CD4-positive, alpha-beta T cell treated with Interleukin-17A for 4 hours (primary cell): ENCODE data around the gene EDC3.
"Not testable (repeated sequence)": the region's sequence is repeated elsewhere in the genome, so short reads cannot be mapped to it uniquely, and the experiment has no call there.

Experiments used
- DNase-seq: peaks from one replicate; pipeline ENCODE4 v3.0.0-alpha.2; 2020; ENCODE audit warnings: mixed read lengths

The EDC3 gene, protein sequence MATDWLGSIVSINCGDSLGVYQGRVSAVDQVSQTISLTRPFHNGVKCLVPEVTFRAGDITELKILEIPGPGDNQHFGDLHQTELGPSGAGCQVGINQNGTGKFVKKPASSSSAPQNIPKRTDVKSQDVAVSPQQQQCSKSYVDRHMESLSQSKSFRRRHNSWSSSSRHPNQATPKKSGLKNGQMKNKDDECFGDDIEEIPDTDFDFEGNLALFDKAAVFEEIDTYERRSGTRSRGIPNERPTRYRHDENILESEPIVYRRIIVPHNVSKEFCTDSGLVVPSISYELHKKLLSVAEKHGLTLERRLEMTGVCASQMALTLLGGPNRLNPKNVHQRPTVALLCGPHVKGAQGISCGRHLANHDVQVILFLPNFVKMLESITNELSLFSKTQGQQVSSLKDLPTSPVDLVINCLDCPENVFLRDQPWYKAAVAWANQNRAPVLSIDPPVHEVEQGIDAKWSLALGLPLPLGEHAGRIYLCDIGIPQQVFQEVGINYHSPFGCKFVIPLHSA

DNA sequence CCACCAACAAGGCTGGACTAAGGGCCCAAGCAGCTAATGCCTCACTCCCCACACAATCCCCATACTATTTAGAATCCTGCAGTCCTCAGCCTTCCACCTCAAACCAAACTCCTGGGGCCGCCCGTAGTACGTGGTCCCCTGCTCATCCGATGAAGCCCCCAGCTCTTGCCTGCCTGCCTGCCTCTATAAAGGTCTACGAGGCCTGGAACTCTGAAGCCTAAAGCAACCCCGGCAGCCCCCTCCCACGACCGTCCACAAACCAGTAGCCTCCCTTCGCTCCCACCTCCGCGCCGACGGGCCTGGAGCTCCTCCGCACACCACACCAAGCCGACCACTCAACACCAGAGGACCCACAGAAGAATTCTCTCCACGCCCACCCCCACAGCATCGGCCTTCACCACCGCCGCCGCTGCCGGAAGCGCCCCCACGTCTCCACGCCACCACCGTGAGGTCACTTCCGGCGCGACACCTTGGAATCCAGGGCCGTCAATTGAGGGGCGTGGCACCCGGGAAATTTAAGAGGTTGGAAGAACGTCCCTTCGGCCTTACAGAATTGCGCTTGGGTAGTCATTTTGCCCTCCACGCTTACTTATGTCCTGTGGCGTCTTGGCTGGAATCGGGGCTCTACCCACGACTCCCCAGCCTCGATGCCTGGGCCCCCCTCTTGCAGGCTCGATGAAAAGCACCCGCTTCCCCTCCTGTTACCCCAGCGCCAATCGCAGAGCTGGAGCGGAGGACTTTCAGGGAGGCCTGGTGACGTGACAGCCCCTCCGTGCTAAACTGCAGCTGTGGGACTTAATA lies at the start of gene EDC3:
EDC3 (minus strand) TSS at position 428 of the 801 bp plus-strand sequence. CDS start 20,900 bp downstream, outside the sequence.
- DNase-seq: peak; percentile 90

DNA sequence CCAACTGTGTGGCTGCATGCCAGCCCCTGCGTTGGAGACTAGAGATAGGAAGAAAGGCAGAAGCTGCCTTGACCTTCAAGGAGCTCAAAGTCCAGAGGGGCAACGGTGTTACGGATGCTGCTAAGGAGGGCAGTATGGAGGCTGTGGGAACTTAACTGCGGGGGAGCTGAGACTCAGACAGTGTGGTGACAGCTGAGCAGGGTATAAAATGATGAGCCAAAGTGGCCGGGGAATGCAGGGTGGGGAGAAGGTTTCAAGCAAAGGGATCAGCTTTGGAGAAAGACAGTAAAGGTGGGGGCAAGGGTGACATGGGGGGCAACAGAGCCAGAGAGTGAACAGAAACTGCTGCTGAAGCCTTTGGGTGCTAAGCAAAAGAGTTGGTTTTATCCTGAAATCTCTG lies 46.6 kb upstream of the EDC3 start:
- DNase-seq: no peak

DNA sequence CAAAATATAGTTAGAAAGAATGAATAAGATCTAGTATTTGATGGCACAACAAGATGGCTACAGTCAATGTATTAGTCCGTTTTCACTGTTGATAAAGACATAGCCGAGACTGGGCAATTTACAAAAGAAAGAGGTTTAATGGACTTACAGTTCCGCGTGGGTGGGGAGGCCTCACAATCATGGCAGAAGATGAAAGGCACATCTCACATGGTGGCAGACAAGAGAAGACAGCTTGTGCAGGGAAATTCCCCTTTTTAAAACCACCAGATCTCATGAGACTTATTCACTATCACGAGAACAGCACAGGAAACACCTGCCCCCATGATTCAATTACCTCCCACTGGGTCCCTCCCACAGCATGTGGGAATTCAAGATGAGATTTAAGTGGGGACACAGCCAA lies 42.4 kb upstream of the EDC3 start:
- DNase-seq: not testable (repeated sequence)

DNA sequence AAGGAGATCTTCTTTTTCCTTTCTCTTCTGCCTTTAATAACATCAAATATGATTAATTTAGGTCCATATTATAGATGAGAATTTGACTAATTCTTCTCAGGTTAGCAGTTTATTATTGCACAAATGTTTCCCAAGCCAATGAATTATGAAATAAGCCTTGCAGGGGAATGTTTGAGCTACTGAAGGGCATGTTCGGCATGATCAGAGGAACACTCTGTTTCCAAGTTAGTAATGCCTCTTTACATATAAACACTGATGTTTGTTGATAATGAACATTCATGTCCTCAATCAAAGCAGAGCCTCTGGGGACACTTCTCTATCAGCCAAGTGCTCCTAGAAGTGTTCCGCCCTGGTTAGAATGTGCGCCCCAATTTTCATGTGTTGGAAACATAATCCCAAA lies 39.5 kb upstream of the EDC3 start:
- no peak for DNase-seq

DNA sequence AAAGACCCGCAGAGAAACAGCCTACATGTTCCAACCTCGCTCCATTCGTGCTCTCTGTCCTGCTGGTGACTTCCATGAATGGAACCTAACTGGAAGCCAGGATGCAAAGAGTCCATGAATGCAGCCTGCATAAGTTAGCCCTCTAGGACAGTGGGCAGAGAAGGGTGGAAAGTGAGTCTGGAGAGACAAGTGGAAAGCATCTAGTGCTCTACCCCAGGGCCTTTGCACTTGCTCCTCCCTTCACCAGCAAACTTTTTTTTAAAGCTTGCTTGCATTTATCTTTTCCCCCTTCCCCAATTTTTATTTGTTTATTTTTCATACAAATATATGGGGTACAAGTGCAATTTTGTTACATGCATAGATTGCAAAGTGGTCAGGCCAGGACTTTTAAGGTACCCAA lies 37.4 kb upstream of the EDC3 start:
- no peak for DNase-seq

DNA sequence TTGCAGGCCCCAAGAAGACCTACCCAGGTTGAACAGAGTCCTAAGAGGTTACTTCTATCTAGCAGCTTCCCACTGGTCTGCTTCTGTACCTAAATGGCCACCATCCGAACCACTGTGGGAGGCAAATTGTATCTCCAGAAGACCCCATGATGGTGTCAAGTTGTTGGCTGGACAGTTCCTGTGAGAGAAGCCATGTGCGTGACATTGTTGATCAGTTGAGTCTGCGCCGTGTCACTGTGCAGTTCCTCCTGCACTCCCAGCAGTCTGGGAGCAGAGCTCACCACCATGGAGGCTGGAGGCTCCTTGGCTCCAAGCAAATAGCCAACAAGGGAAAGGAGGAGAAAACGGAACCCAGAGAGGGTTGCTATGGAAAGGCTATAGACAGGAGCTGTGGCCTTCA lies 37.0 kb upstream of the EDC3 start:
- no peak for DNase-seq

DNA sequence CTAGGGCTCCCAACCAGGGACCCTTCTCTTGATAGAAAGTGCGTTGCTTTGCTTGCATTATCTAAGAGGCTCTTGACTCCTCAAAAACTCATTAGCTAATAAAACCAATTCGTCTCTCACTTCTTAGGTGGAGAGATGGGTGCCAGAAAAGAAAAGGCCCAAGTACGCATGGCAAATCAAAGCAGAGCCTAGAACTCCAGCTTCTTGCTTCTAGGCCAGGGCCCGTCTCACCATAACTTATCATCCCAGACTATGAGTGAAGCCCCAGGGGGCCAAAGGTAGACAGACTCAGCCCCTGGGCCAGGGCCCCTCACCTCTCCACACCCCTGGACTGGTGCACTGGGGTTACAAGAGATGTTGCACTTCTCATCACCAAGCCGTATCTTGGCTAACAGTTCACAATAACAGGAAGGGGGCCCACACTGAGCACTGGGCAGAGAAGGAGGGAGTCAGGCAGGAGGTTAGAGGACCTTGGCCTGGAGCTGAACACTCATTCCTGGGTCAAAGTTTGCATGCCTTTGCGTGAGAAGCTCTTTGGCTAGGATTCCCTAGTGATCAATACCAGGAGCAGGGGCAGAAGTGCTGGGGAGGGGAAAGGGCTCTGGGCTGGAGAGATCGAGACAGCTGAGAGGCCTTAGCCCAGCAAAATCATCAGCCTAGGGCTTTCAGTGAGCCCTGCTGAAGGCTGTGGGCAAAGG lies 34.9 kb upstream of the EDC3 start:
- DNase-seq: no peak

DNA sequence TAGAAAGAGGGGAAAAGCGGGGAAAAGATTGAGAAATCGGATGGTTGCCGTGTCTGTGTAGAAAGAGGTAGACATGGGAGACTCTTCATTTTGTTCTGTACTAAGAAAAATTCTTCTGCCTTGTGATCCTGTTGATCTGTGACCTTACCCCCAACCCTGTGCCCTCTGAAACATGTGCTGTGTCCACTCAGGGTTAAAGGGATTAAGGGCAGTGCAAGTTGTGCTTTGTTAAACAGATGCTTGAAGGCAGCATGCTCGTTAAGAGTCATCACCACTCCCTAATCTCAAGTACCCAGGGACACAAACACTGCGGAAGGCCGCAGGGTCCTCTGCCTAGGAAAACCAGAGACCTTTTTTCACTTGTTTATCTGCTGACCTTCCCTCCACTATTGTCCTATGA lies 33.5 kb upstream of the EDC3 start:
- not testable (repeated sequence) for DNase-seq

DNA sequence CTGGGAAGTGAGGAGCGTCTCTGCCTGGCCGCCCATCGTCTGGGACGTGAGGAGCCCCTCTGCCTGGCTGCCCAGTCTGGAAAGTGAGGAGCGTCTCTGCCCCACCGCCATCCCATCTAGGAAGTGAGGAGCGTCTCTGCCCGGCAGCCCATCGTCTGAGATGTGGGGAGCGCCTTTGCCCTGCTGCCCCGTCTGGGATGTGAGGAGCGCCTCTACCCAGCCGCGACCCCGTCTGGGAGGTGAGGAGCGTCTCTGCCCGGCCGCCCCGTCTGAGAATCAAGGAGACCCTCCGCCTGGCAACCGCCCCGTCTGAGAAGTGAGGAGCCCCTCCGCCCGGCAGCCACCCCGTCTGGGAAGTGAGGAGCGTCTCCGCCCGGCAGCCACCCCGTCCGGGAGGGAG lies 32.9 kb upstream of the EDC3 start:
- DNase-seq: not testable (repeated sequence)

DNA sequence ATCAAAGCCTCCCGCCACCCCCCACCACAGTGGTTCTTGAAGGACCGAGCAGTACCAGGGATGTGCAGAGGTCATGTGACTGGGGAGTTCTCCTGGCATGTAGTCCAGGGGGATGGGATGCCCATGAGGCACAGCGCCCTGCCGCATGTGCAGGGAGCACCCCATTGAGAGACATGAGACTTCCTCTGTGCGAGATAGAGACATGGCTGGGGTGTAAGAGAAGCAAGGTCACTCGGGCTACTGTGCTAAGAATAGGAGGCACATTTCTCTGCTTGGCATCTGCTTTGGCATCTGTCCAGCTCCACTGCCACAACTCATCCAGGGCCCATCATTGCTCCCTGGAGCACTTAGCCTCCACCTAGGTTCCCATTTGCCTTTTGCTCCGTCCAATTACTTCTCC lies 31.9 kb upstream of the EDC3 start:
- no peak for DNase-seq

DNA sequence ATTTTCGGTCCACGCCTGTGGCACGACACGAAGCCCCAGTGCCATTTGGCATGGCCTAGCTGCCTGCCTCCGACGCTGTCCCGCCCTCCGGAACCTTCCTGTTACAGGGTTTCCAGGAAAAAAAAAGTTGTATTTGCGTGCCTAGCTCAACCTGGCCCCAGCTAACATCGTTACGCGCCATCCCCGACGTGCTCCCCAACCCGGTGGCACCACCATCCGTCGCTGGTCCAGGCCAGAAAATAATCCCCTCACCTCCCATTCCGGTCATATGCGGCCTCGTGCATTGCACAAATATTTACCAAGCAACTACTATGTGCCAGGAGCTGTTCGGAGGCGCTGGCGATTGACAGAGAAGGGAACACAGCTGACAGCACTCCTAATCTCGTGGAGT lies 30.9 kb upstream of the EDC3 start:
- no peak for DNase-seq

DNA sequence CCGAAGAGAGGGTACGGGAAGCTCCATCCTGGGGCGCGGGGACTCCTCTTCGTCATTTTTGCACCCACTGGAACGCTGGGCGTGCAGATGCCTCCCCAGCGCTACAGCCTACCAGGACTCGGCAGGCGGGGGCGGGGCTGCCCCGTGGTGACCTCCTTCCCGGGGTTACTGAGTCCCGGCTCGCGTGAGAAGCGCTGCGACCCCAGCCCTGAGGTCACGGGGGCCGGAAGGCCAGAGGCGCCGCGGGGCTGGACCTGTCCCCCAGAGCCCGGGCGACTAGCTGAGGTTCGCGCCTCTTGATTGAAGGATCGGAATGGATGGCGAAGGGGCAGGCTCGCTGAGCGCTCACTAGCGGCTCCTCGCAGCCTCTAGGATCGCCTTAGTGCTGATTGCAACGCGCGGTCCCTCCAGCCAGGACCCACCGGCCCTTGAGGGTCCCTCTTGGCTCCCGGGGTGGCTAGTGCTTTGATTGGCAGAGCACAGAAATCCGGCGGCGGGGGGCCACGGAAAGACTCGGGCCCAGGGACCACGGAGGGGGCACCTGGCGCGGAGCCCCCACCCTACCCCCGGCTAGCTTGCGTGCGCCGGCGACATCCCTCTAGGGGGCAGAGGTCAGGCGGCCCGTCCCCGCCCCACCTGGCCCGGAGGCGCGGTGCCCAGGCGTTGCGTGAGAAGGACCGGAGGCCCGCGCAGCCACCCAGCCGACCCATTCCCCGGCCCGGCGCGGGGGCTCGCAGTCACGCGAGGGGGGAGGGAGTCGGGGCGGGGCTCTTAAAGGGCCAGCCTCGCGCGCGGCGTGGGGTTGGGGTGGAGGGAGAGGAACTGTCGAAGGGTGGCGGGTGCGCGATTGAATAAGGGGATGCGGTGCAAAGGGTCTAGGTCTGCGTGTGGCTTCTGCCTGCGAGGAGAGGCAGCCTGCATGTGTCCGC lies 30.3 kb upstream of the EDC3 start:
- peak; percentile 74 for DNase-seq

DNA sequence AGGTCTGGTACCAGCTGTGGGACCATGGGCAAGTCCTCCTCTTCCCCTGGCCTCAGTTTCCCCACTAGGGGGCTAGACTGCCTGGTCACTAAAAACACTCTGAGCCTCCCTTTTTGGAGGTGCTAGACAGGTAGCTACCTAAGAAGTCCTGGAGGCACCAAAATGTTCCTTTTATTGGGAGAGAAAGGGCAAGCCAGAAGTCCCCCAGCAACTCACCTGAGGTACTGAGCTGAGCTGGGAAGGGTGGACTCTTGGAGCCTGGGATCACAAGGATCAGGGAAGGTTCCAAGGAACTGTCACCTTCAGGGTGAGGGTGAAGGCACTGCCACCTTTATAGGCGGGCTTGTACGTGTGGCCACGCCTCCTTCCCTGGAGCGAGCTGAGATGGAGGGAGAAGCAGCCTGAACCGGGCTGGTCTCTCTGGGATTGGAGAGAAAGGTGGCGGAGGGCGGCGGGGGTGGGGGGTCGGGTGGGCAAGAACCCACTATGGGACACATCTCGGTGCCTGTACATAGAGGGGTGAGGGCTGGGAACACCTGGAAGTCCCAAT lies 29.5 kb upstream of the EDC3 start, which contains the start of gene CYP1A1:
CYP1A1 (minus strand) TSS at position 304 of the 550 bp plus-strand sequence. CDS start 2,431 bp downstream, outside the sequence.
- DNase-seq: peak; percentile 61

DNA sequence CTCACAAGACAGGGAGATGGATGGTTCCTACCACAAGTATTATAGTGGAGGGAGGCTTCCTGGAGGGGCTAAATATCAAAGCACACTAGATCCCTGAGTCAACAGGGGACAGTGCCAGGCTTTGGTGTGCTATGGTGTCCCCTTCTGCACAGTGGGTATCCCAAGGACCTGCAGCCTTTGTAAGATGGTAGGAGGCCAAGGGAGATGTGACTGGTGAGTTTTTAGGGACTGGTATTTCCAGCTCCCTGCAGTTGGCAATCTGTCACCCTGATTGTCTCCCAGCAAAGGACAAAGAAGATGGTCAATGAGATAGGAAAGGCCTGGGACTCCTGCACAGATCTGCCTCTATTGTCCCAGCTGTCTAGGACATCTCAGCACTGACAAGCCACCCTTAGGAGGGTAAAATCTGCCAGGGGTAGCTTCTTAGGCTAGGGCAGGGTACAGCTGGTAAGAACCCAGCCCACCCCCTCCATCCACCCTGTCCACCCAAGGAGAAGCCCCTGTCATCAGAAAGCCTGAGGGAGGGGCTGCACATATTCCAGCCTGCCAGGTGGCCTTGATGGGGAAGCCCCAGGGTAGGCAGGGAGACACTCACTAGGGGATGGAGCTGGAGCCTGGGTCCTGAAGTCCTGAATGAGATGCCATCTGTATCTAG lies 28.9 kb upstream of the EDC3 start:
- DNase-seq: no peak

DNA sequence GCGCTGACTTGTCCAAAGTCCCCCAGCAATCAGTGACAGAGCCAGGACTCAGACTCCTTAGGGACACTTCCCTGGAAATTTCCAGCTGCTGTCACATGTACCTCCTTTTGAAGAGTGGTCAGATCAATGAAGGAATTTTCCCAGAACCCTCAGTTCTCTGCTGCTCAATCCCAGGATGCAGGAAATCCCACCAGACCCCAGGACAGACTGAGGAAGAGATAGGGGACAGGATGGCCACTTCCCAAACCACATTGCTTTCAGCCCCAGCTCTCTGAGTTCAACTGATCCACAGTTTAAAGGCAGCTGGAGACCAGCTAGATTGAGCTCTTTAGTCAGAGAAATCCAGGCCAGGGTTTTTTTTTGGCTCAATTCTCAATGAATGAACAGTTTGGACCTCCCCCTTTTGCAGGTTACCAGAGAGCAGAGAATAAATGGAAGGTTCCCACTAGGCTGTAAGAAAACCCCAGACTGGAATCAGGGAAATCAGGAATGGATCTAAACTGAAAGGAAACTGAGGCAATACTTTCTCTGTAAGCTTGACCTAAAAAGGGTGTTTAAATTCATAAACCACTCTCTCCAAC lies 28.0 kb upstream of the EDC3 start:
- no peak for DNase-seq

DNA sequence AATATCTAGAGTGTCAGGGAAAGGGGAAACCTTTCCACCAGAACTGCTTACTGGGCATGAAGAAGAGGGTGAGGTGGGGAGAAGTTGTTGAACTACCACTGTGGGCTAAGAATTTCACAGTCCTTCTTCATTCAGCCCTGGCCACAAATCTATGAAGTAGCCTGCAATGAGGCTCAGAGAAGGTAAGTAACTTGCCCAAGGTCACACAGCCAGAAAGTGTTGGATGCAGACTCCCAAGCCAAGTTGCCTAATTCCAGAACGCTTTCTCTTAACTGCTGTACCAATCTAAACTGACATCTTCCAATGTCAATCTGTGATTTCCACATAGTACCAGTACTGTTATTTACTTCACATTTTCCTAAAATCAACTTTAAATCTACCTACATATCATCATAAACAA lies 27.4 kb upstream of the EDC3 start:
- DNase-seq: no peak

DNA sequence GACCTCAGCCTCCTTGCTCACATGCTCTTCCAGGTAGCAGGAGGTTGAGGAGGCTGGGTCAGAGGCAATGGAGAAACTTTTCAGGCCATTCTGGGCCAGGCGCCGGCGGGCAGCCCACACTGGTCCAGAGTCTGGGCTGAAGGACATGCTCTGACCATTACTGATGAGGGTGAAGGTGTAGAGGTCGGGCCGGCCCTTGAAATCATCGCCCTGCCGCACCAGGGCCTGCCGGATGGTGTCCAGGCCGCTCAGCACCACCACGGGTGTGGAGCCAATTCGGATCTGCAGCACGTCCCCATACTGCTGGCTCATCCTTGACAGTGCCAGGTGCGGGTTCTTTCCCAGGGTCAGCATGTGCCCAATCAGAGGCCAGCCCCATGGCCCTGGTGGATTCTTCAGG lies 26.8 kb upstream of the EDC3 start:
- no peak for DNase-seq

DNA sequence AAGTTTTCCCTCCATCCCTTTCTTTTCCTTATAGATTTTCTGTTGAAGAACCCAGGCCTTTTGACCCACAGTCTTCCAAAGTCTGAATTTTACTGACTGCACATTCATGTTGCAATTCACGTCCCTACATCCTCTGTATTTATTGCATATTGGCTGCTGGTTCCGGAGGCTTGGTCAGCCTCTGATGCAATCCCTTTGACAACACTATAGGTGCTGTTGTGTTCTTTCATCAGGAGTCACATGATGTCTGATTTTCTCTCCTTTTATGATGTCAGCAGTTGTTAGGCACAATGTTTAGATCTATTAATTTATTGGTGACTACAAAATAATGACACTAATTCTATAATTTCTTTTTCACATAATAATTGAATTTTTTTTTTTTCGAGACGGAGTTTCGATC lies 20.8 kb upstream of the EDC3 start:
- DNase-seq: no peak

DNA sequence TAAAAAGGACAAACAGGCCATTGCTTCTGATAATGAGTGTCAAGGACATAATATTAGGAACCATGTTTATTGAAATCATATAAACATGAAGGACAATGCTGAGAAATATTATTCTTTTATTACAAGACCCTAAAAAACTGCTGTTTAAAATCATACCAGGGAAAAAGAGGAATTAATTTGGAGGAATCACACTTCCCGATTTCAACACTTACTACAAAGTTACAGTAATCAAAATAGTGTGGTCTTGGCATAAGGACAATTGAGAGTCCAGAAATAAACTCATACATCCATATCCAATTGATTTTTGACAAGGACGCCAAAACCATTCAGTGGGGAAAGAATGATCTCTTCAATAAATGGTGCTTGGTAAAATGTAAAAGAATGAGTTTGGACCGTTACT lies 16.5 kb upstream of the EDC3 start:
- DNase-seq: no peak

DNA sequence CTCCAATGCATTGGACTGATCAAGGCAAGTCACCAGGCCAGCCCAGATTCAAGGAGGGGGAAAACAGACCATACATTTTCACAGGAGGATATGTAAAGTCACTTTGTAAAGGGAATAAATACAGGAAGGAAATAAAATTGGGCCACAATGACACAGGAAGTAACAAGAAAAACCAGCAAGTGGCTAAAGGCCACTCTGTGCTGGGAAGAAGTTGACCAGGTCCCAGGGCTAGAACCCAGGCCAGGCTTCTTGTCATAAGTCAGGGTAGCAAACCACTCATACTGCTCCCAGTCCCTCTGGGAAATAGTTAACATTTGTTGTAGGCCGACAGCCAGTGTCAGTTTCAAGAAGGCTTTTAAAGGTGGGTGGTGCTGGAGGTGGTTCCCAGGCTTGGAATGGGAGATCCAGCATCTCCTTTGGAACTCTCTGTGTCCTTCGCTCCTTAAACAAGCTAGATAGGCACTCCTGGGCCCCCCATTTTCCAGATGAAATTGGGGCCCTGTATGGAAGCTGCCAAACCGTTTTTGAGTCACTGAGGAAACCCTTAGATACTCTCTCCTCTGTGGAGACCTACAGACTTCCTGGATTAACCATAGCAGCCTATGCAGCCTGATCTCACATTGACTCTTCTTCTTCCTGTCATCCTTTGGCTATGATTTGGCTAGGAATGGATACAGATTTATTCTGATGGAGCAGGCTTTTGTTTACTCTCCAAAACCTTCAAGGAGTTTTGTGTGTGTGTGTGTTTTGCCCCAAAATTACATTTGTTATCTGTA lies 14.7 kb upstream of the EDC3 start:
- DNase-seq: no peak
